CD4-positive, alpha-beta T cell treated with Interleukin-10 for 1 hour (primary cell): Measurements from ENCODE around the gene APOL6.

ENCODE experiments used
- DNase-seq: peaks from one replicate; pipeline ENCODE4 v3.0.0-alpha.2; 2020

Gene APOL6, protein sequence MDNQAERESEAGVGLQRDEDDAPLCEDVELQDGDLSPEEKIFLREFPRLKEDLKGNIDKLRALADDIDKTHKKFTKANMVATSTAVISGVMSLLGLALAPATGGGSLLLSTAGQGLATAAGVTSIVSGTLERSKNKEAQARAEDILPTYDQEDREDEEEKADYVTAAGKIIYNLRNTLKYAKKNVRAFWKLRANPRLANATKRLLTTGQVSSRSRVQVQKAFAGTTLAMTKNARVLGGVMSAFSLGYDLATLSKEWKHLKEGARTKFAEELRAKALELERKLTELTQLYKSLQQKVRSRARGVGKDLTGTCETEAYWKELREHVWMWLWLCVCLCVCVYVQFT

DNA sequence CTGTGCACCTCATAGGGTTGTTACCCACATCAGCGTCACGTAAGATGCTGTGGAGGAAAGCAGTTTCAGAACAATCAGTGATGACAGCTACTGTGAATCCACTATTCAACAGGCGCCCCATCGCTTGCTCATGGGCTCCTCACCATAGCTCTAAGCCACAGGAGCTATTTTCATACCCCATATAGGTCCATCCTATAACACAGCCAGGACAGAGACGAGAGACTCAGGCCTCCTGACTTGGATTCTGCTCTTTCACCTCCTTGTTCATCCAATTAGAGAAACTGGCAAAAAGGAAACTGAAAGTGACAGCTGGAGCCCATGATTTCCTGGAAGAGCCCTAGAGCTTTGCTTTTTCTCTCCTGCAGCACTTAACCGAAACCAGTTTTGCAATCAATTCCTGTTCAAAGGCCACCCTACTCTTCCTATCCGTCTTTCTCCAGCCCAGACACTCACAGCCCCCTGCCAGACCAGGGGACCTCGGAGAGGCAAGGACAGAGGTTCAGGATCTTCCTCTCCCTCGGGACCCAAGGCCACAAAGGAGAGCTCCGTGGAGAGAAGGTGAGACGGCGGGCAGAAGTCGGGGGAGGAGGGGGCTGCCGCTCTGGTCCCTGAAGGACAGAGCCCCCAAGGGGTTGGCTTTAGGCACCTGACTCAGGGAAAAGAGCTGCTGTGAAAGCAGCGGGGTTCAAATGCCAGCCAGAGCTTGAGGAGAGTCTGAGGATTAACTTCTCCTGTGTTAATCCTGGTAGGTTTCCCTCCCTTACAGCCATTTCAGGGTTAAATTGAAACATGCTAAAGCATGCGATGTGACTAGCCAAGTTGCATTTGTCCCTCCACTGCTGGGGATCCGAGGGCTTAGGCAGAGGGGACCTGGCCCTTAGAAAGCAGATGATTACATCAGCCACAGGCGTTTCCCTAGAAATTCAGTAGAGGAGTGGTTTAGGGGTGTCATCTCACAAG lies at the start of gene APOL6:
APOL6 (plus strand) TSS at position 381 of the 960 bp plus-strand sequence. CDS start 7,980 bp downstream, outside the sequence.
- peak; percentile 86 for DNase-seq

DNA sequence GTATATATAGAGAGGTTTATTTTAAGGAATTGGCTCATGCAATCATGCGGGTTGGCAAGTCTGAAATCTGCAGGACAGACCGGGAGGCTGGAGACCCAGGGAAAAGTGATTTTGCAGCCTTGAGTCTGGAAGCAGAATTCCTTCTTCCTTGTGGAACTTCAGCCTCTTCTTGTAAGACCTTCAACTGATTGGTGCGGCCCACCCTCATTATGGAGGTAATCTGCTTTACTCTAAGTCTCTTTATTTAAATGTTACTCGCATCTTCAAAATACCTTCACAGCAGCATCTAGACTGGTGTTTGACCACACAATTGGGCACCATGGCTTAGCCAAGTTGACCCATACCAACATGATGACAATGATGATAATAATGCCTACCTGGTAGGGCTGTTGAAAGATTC lies 48.9 kb upstream of the APOL6 start:
- no peak for DNase-seq

DNA sequence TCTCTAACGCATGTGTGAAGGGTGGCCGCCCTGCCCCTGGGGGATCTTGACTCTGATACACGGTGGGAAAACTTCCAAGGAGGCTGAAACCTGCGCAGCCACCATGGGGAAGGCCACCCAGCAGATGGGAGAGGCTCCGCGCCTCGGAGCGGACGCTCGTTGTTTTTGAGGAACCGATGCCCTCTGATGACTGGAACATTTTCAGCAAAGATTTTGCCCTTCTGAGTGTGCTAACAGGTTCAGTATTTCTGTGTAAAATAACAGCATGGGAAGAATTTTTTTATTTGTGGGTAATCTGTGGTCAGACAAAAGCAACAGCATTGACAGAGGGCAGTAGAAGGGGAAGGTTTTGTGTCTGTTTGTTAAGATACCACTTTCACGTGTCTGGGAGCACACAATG lies 47.8 kb upstream of the APOL6 start:
- DNase-seq, result no peak

DNA sequence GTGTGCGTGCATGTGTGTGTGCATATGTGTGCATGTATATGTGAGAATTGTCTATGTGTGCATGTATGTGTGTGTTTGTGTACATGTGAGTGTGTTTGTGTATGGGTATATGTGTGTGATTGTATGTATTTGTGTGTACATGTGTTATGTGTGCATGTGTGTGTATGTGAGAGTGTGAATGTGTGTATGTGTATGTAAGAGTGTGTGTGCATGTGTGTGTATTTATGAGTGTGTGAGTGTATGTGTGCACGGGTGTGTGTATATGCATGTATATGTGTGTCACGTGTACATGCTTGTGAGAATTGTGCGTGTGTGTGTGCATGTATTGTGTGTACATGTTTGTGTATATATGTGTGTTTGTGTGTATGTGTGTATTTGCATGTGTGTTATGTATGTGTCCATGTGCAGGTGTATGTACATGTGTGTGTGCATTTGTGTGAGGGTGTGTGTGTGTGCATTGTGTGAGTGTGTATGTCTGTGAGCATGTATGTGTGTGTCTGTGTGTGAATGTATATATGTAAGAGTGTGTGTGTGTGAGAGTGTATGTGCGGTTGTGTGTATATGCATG lies 47.1 kb upstream of the APOL6 start:
- DNase-seq, result no peak

DNA sequence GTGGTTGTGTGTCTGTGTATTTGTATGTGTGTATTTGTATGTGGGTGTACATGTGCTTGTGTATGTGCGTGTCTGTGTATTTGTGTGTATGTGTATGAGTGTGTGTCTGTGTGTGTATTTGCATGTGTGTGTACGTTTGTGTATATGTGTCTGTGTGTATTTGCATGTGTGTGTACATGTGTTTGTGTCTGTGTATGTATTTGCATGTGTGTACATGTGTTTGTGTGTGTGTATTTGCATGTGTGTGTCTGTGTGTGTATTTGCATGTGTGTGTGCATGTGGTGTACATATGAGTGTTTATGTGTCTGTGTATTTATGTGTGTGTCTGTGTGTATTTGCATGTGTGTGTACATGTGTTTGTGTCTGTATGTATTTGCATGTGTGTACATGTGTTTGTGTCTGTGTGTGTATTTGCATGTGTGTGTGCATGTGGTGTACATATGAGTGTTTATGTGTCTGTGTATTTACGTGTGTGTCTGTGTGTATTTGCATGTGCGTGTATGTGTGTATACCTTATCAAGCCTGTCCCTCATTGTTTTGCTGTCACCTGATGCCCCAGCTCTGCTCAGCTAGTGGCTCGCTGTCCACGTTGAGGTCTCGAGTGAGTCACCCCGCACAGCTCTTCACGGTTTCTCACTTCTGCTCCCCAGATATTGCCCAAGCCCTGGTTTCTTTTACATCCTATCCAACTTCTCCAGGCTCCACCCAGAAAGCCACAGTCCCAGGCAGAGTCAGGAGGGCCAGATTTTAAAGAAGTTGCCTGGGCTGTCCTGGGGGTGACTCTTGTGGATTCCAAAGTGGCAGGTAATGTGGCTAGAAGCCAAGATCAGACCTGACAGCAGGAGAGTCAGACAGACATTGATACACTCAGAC lies 46.3 kb upstream of the APOL6 start:
- DNase-seq, result peak; percentile 3

DNA sequence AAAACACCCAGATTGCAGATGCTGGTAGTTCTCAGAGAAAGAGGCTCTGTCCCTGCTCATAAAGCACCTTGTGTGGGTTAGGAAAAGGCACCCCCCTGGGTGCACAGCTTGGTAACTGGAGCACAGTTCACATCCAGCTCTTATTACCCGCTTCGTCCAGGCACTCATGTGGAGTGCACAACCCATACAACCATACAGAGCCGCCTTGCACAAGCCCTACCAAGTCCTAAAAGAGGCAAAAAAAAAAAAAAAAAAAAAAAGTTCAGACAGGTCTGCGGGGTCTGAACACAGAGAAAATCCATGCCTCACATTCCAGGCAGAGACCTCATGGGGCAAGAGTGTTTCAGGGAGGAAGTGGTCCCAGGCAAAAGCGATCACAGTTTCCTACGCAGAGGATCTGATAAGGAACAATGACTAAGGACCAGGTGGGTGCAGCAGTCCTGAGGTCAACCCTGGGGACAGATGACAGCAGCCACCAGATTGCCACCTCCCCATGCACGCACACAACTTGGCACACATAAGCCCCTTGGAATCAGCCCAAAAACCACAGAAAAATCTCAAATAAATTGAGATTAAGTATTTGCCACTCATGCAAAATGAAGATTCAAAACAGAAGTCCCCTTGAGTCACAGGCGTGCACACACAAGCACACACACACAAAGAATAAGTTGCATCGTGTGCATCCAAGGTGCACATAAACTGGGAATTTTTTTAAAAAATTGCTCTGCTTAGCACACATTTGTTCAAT lies 43.5 kb upstream of the APOL6 start:
- no peak for DNase-seq

DNA sequence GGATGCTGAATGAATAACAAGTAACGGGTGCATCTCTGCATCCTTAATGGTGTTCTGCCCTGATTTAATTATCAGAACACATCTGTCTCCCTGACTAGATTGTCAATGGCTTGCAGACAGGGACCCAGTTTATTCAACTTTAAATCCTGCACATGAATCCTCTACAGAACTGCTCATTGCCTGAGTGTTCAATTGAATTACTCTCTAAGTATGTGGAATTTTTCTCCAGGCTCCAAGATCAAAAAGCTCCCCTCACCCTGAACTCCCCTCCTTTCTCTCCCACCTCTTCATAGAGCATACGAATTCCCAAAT lies 42.9 kb upstream of the APOL6 start:
- DNase-seq, result no peak

DNA sequence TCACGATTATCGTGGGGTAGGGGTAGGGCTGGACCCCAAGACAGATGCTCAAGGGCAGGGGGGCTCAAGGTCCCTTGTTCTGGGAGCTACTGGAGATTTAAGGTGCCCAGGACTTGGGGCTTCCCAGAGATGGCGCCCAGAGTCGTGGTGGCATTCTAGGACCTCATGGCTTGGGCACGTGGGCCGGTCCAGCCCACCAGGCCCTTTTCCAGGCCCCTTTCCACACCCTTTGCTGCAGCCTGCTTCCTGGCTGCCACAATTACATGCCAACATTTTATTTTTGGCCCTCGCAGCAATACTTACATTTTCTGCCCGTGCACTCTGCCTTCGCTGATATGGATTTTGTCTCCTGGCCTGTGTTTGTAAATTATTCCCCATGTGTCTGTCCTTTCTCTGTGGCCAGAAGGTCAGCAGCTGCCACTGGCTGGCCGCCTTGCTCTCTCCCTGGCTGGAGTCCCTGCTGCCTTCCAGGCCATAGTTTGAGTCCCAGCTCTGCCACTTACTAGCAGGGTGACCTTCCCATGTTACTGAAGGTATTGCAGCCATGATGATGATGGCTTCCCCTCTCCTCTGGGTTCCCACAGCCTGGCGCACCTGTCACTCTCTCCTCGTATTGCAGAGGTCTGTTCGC lies 42.3 kb upstream of the APOL6 start:
- no peak for DNase-seq

DNA sequence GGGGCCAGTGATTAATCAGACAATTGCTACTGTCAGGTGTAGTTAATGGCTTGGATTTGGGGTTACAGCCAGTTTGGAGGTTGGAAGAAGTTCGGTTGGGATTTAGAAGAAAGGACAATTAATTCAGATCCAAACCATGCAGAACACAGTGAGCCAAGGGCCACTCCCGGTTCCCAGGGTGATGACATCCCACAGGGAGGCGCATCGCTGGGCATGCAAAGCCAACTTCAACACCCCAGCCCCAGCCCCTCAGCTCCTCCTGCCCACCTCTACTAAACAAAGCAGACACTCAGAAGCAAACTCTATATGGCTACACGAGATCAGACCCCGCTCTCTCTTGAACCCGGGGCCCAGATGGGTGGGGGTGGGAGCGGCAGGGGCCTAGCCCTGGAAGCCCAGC lies 41.3 kb upstream of the APOL6 start:
- no peak for DNase-seq

DNA sequence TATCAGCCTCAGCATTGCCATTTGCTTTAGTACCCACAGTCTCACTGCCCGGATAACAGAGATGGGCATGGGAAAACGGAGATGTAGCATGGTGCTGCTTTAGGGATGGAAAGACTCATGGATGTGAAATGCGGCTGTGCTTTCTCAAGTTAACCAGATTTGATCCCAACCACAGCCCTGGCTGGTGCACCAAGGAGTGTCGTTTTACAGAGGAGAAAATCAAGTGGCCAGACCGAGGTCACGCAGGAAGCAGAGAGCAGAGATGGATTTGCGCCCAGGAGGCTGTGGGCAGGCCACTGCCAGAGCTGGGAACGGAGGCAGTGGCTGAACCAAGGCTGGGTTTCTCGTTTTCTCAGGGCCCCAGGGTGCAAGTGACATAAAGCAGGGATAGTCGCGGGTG lies 40.2 kb upstream of the APOL6 start:
- DNase-seq, result no peak

DNA sequence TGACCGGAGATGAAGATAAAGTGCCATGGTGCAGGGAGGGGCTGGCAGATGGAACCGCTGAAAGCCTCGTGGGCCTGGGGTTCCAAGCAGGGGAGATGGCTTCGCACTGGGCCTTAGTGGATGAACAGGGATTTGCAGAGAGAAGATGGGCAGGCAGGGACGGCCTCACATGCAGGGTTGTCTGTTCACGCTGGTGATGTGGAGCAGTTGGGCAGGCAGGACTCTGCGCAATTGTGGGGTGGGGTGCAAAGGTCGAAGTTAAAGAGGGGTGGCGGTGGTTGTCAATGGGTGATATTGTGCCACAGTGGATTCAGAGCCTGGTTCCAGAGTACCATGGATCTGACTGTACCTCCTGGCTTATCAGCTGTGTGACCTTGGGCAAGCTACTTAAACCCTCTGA lies 39.0 kb upstream of the APOL6 start:
- no peak for DNase-seq

DNA sequence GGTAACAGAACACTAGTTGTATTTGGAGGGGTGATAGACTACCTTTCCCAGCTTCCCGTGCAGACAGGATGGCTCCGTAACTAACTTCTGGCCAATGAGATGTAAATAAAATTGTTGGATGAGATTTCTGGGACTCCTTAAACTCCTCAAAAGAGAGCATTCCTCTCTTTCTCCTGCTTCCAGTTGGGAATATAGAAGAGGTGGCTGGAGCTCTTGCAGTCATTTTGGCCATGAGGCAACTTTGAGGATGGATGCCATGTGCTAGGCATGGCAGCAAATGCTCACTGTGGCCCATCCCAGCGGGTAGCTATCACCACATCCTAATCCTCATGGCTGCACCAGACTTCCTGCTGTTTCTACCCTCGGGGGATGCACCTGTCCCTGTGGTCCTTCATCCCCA lies 38.5 kb upstream of the APOL6 start:
- no peak for DNase-seq

DNA sequence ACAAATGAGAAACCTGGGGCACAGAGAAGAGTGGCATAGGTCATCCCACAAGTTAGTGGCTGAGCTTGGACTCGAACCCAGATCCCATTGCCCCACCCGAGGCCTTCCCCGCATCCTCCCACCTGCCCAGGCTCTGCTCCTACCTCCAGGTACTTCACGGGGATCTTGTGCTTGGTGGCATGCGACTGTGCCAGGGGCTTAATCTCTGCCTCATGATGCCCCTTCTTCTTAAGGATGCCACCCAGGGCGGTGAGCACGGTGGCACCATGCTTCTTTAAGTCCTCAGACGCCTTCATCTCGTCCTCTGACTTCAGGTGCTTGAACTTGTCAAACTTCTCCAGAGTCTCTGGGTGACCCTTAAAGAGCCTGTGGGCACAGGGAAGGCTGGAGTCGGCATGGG lies 37.5 kb upstream of the APOL6 start:
- DNase-seq, result no peak

DNA sequence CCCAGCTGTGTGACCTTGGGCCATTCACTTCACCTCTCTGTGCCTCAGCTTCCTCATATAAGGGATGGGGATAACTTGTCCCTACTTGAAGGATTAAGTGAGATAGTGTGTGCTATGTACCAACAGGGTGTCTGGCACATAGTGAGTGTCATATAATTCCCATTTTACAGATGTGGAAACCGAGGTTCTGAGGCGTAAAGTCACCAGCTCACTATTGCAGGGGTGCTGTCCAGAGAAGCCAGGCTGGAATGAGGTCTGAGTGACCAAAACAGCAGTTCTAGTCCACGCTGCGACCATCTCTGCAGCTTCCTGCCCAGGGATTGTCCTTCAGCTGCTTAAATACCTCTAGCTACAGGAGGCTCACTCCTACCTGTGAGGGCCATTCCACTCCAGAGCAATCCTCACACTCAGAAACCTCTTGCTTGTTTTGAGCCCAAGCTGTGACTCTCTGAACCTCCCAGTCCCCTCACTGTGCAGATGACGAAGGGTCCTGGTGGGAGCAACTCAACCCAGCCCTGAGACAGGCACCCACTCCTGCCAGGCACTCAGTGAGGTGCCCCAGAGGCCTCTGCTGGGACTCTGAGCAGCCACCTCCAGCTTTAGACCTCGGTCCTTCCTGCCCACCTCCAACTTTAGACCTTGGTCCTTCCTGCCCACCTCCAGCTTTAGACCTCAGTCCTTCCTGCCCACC lies 36.9 kb upstream of the APOL6 start:
- no peak for DNase-seq

DNA sequence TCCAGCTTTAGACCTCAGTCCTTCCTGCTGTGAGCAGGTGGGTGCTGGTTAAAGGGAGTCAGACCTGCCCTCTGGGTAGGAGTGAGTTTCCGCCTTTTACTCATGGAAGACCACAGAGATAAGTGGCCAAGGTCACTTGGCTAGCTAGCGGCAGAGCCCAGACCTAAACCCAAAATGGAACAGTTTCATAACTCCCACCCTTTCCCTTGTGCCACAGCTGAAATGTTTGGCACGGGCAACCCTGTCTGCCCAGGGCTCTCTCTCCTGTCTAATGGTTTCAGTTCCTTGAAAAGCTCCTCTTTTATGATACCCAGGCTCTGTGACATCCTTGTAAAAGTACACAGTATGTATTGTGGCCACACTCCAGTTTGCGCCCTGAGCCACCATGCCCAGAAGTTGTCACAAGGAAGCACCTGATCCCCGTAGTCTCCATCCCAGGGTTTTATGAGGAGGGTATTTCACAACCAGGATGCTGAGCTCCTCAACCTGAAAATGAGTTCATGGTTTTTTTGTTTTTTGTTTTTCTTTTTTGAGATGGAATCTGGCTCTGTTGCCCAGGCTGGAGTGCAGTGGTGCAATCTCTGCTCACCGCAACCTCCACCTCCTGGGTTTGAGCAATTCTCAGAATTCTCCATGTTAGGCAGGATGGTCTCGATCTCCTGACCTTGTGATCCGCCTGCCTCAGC lies 36.2 kb upstream of the APOL6 start:
- no peak for DNase-seq

DNA sequence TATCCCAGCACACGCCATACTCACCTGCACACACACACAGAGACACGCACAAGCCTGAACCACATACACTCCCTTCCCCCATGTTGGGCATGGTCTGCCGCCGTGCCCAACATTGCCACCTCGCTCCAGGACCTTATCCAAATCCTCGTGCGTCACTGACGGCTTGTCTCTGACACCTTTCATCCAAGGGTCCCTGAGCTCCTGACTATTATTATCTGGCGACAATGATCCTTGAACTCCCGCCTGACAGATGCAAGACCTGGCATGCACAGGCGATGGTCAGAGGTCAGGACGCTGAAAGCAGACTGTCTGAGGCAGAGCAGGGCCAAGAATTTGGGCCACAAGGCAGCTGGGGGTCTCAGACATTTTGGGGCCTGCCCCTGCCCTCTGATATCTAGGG lies 35.3 kb upstream of the APOL6 start:
- no peak for DNase-seq

DNA sequence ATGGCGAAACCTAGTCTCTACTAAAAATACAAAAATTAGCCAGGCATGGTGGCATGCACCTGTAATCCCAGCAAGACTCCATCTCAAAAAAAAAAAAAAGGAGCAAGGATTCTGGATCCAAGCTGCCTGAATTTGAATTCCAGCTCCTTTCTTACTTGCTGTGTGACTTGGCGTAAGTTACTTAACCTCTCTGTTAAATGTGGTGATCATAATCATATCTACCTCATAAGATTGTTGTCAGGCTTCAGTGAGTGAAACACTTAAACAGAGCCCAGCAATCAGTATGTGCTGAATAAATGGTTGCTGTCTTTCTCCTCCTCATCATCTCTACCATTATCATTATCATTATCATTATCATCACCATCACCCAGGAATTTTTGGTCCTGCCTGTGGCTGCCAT lies 33.8 kb upstream of the APOL6 start:
- DNase-seq, result no peak

DNA sequence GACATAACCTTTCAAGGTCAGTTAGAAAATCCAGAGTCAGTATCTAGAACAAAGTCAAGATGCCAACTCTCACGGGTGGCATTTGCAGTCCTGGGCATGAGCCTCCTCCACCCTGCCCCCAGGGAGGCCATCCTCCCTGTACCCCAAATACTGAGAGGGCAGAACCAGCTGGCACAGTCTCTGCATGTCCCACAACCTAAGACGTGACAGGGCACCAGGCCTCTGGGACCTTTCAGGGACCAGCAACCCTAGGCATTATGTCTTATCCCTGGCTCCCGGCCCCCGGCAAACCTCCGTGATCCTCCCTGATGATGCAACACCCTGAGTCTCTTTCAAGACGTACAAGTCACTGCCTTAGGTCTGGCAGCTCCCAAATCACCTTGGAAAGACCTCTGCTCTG lies 33.1 kb upstream of the APOL6 start:
- DNase-seq, result no peak

DNA sequence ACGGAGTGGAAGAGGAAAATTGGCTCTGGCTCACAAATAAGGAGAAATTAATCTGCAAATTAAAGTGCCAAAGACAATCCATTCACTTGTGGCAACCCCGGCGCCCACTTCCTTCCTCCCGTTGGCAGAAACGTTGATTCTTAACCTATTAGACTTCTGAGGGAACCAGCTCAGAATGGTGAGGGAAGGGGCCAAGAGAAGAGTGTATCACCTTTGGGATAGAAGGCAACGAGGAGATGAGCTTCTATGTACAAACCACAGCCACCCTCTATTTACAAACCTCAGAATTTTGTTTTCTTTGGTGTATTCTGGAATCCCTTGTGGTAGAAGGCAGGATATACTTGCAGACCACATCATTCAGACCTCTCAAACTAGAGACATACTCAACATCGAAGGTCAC lies 32.2 kb upstream of the APOL6 start:
- DNase-seq, result no peak

DNA sequence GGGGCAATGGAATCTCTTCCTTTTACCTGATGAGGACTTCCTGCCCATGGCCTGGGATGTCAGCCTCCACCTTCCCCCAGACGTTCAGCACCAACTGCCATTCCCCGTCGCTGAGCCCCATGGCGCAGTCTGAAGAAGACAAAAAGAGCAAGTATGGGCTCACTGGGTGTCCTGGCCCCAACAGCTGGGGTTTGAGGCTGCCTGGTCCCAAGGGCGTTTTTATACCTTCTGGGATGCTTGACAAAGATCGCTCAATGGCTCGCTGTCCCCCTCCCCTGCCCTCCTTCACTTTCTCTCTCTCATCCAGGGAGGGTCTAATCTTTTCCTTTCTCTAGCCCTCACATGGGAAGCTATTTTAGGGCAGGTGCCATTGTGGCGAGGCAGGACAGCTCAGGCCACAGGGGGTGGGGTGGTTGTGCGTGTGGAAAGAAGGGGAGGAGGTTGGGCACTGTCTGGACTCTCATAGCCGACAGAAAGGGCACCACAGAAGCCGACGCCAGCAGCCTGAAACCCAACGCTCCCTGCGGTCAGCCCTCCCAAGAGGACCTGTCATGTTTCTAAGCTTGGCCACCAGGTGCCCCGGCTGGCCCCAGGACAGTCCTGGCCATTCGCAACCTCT lies 31.0 kb upstream of the APOL6 start, which contains the start of gene MB:
MB (minus strand) TSS at position 193 of the 619 bp plus-strand sequence; CDS start at position 121, 72 bp downstream.
- no peak for DNase-seq
